NB4 (cell line): ENCODE results near the gene POPDC2.

Experiments
- DNase-seq: peaks from one replicate; pipeline ENCODE4 v3.0.0; 2010; ENCODE audit warnings: low read depth
- H3K4me3 ChIP-seq: one replicate; pipeline ENCODE4 v1.5.1; 2011; ENCODE audit warnings: mild to moderate bottlenecking, low read depth, low read length, moderate library complexity
- CTCF ChIP-seq: IDR thresholded peaks from one replicate; pipeline ENCODE4 v1.5.1; 2012; ENCODE audit warnings: low read depth, low read length
- MAX ChIP-seq: IDR thresholded peaks from 2 replicates; pipeline ENCODE4 v1.6.1; 2011; ENCODE audit warnings: low read depth, low read length
- MYC ChIP-seq: IDR thresholded peaks from 2 replicates; pipeline ENCODE4 v1.6.1; 2011; ENCODE audit warnings: low read depth, low read length
- POLR2A ChIP-seq: IDR thresholded peaks from 2 replicates; pipeline ENCODE4 v1.6.1; 2011; ENCODE audit warnings: mild to moderate bottlenecking; ENCODE audit not compliant: insufficient read length; ENCODE audit errors: extremely low read depth

The POPDC2 gene

GRCh38 chr3:119660474-119661440, at the start of gene POPDC2:
POPDC2 (minus strand) TSS chr3:119660589; CDS start chr3:119660423, 166 bp downstream.
- TF ChIP-seq MAX (no peak), CTCF (no peak), POLR2A (no peak), MYC (no peak)
- H3K4me3 ChIP-seq: no peak within 1 kb of the TSS

GRCh38 chr3:119703820-119704531, 43.6 kb upstream of the POPDC2 start:
- no peak for DNase-seq
- H3K4me3 ChIP-seq: no peak overlapping the region
- TF ChIP-seq POLR2A (no peak), MAX (no peak), MYC (no peak), CTCF (no peak)

More at GRCh38 chr3:119660474-119661440, at the start of gene POPDC2:
- no peak for DNase-seq

GRCh38 chr3:119702530-119703527, 42.4 kb upstream of the POPDC2 start, which contains the start of gene CFAP91:
CFAP91 (plus strand) TSS chr3:119703022; CDS start chr3:119703099, 77 bp downstream.
- DNase-seq: no peak
- no peak within 1 kb of the TSS for H3K4me3 ChIP-seq
- TF ChIP-seq MYC (no peak), MAX (no peak), POLR2A (no peak), CTCF (no peak)

- no peak for DNase-seq
- H3K4me3 ChIP-seq: no peak overlapping the region
- TF ChIP-seq CTCF (no peak), POLR2A (no peak), MAX (no peak), MYC (no peak)
Observed at GRCh38 chr3:119700920-119701734, 40.7 kb upstream of the POPDC2 start.
